Retina (tissue), 1 donor: Measurements from ENCODE around the gene CDCA3.
A peak's percentile ranks its signal among the peaks of the same experiment; 100 is the strongest.

ENCODE experiments used
- DNase-seq: peaks from one replicate; pipeline ENCODE4 v3.0.0-alpha.2; 2016

Gene CDCA3

GRCh38 chr12:6819106-6820030, 31.7 kb downstream of the CDCA3 start:
- DNase-seq, result peak; percentile 36

- no peak for DNase-seq
Measured at GRCh38 chr12:6818645-6819044, 32.4 kb downstream of the CDCA3 start.

GRCh38 chr12:6818222-6818621, 32.9 kb downstream of the CDCA3 start:
- DNase-seq, result peak; percentile 44

- no peak for DNase-seq
Measured at GRCh38 chr12:6817662-6818157, 33.4 kb downstream of the CDCA3 start.

GRCh38 chr12:6817098-6817497, 34.0 kb downstream of the CDCA3 start:
- no peak for DNase-seq

GRCh38 chr12:6816598-6816997, 34.5 kb downstream of the CDCA3 start:
- DNase-seq, result no peak

GRCh38 chr12:6813363-6813762, 37.7 kb downstream of the CDCA3 start:
- no peak for DNase-seq

GRCh38 chr12:6810758-6811157, 40.3 kb downstream of the CDCA3 start:
- DNase-seq, result no peak

- DNase-seq, result no peak
Measured at GRCh38 chr12:6809056-6809455, 42.0 kb downstream of the CDCA3 start.

- DNase-seq, result no peak
Measured at GRCh38 chr12:6807170-6807569, 43.9 kb downstream of the CDCA3 start.

GRCh38 chr12:6799147-6799546, 51.9 kb downstream of the CDCA3 start:
- DNase-seq, result no peak
